Measurements from ENCODE around the gene PCID2.

PCID2 gene

GRCh38 chr13:113231306-113232207 lies 23.1 kb upstream of the PCID2 start:
- Histone ChIP-seq H3K4me1 (ENCODE audit: control insufficient read depth in 1 of 2, insufficient read depth in 1 of 2, low read depth in 1 of 2, low read length in 1 of 2) (no peaks in the 10 kb centered on the region), H3K36me3 (peaks cover 89% of the 10 kb centered on the region), H3K27ac (no peak overlapping the region), H3K4me3 (ENCODE audit: low read depth in 1 of 2, low read length in 1 of 2) (no peak overlapping the region), H3K9me3 (no peaks in the 10 kb centered on the region), H3K27me3 (no peaks in the 10 kb centered on the region)
- TF ChIP-seq CTCF (IDR thresholded peaks at IDR 0.05): no peak

GRCh38 chr13:113229791-113230190 lies 21.3 kb upstream of the PCID2 start:
- TF ChIP-seq CTCF (IDR thresholded peaks at IDR 0.05): no peak
- no peaks in the 10 kb centered on the region for H3K27me3 ChIP-seq
- no peaks in the 10 kb centered on the region for H3K4me1 ChIP-seq (ENCODE audit: control insufficient read depth in 1 of 2, insufficient read depth in 1 of 2, low read depth in 1 of 2, low read length in 1 of 2)
- H3K4me3 ChIP-seq (ENCODE audit: low read depth in 1 of 2, low read length in 1 of 2): no peak overlapping the region
- no peak overlapping the region for H3K27ac ChIP-seq
- H3K36me3 ChIP-seq: peaks cover 93% of the 10 kb centered on the region
- H3K9me3 ChIP-seq: no peaks in the 10 kb centered on the region

- H3K4me3 ChIP-seq (ENCODE audit: low read depth in 1 of 2, low read length in 1 of 2): no peak overlapping the region
- H3K27me3 ChIP-seq: no peaks in the 10 kb centered on the region
- no peak overlapping the region for H3K27ac ChIP-seq
- peaks cover 94% of the 10 kb centered on the region for H3K36me3 ChIP-seq
- no peak for TF ChIP-seq CTCF (IDR thresholded peaks at IDR 0.05)
- no peaks in the 10 kb centered on the region for H3K4me1 ChIP-seq (ENCODE audit: control insufficient read depth in 1 of 2, insufficient read depth in 1 of 2, low read depth in 1 of 2, low read length in 1 of 2)
- no peaks in the 10 kb centered on the region for H3K9me3 ChIP-seq
Measured at GRCh38 chr13:113229161-113229560, 20.7 kb upstream of the PCID2 start.

GRCh38 chr13:113226873-113227450 lies 18.5 kb upstream of the PCID2 start:
- no peaks in the 10 kb centered on the region for H3K27me3 ChIP-seq
- no peak overlapping the region for H3K4me3 ChIP-seq (ENCODE audit: low read depth in 1 of 2, low read length in 1 of 2)
- no peak overlapping the region for H3K27ac ChIP-seq
- no peaks in the 10 kb centered on the region for H3K4me1 ChIP-seq (ENCODE audit: control insufficient read depth in 1 of 2, insufficient read depth in 1 of 2, low read depth in 1 of 2, low read length in 1 of 2)
- no peak for TF ChIP-seq CTCF (IDR thresholded peaks at IDR 0.05)
- H3K9me3 ChIP-seq: no peaks in the 10 kb centered on the region
- H3K36me3 ChIP-seq: peaks cover 90% of the 10 kb centered on the region

GRCh38 chr13:113225515-113225914 lies 17.0 kb upstream of the PCID2 start:
- H3K4me3 ChIP-seq (ENCODE audit: low read depth in 1 of 2, low read length in 1 of 2): no peak overlapping the region
- TF ChIP-seq CTCF (IDR thresholded peaks at IDR 0.05): no peak
- H3K9me3 ChIP-seq: no peaks in the 10 kb centered on the region
- H3K4me1 ChIP-seq (ENCODE audit: control insufficient read depth in 1 of 2, insufficient read depth in 1 of 2, low read depth in 1 of 2, low read length in 1 of 2): no peaks in the 10 kb centered on the region
- H3K36me3 ChIP-seq: peaks cover 90% of the 10 kb centered on the region
- no peak overlapping the region for H3K27ac ChIP-seq
- no peaks in the 10 kb centered on the region for H3K27me3 ChIP-seq

Measured in neutrophil (primary cell).